ENCODE results near the gene PCID2.
A peak's percentile ranks its signal among the peaks of the same experiment; 100 is the strongest.
"Not testable (repeated sequence)": the region's sequence is repeated elsewhere in the genome, so short reads cannot be mapped to it uniquely, and the experiment has no call there.

Gene PCID2

DNA sequence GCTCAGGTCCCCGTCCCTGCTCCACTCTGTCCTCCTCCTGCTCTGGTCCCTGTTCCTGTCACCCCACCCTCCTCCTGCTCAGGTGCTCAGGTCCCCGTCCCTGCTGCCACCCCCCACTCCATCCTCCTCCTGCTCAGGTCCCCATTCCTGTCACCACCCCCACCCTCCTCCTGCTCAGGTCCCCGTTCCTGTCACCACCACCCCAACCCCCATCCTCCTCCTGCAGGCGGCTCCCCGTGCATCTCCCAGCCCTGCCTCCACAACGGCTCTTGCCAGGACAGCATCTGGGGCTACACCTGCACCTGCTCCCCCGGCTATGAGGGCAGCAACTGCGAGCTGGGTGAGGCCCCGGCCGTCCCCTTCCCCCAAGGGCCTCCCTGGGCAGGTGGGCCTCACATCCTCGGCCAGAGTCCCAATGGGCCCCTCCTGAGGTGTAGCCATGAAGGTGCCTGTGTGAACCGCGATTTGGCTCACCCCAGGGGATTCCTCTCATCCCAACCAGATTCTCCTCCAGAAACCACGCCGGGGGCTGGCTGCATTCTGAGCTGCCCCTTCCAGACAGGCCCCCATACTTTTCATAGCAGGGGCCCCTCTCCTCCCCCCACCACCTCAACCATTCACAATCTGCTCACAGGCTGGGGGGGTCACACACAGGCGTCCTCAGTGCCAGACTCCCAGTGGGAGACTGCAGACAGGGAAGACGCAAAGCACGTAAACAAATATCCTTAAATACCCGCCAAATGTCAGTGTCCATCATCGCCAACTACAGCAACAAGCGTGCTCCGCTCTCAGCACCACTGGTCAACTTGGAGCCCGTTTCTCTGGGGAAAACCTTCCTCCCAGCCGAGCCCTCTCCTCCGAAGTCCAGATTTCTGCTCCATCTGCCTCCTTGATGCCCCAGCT is 45.4 kb downstream of the PCID2 start:
- no peak for DNase-seq

DNA sequence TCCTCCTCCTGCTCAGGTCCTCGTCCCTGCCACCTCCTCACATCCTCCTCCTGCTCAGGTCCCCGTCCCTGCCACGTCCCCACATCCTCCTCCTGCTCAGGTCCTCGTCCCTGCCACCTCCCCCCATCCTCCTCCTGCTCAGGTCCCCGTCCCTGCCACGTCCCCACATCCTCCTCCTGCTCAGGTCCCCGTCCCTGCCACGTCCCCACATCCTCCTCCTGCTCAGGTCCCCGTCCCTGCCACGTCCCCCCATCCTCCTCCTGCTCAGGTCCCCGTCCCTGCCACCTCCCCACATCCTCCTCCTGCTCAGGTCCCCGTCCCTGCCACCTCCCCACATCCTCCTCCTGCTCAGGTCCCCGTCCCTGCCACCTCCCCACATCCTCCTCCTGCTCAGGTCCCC is 46.5 kb downstream of the PCID2 start:
- DNase-seq, result not testable (repeated sequence)

DNA sequence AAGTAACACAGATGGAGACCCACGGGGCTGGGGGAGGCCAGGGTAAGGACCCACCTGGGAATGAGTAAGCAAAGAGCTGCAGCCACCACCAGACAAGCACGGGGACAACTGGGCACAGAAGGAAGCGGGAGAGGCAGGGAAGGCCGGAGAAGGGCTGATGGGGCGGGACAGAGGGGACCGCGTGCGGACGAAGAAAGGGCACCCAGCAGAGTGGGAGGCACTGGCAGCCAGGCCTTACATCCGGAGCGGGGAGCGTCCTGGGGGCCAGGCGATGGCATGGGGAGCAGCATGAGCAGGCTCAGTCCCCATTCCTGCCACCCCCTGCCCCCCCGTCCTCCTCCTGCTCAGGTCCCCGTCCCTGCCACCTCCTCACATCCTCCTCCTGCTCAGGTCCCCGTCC is 47.0 kb downstream of the PCID2 start:
- no peak for DNase-seq

DNA sequence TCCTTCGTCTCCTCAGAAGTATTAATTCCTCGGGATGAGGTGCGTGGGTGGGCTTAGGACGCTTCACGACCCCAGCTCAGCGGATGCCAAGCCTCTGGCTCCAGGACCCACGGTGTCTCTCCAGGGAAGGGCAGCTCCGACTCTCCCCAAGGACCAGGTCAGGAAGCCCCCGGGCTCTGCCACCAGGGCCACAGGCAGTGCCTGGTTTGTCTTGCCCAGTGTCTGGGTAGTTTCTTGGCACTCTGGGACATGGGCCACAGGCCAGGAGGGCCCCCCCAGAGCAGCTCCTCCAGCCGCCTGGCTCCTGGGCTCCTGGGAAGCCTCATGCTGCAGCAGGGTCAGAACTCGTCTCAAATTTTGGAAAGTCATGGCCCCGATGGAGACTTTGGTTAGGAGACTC is 47.5 kb downstream of the PCID2 start:
- no peak for DNase-seq

DNA sequence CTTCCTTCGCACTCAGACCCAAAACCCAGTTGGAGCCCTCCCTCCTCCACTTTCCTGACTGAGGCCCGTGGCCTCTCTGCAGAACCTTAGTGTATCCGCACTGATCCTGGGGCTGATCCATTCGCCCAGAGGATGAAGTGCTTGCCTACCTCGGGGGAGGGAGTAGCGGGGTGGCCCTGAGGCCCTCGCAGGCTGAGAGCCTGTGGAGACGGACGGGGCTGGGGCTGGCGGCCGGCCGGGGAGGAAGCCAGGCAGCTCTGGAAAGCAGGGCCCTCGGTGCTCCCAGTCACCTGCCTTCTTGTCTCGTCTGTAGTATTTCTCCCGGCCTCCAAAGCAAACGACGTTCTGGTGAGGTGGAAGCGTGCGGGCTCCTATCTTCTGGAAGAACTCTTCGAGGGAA is 48.8 kb downstream of the PCID2 start:
- DNase-seq, result no peak

DNA sequence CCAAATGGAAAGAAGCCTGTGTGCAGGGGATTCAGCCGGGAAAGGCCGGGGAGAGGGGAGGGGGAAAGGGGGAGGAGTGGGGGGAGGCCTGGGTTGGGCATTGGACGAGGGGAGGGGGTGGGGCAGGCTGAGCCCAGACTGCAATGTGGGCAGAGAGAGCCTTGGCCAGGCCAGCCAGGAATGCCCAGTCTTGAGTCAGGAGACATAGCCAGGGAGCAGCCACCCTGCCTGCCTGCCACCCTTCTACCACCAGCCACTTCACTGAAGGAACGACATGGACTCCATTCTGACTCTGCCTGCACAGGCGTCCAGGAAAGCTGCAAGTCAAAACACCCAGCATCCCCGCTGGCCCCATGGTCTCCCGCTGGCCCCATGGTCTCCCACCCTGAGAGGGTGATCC is 49.5 kb downstream of the PCID2 start:
- DNase-seq, result no peak

DNA sequence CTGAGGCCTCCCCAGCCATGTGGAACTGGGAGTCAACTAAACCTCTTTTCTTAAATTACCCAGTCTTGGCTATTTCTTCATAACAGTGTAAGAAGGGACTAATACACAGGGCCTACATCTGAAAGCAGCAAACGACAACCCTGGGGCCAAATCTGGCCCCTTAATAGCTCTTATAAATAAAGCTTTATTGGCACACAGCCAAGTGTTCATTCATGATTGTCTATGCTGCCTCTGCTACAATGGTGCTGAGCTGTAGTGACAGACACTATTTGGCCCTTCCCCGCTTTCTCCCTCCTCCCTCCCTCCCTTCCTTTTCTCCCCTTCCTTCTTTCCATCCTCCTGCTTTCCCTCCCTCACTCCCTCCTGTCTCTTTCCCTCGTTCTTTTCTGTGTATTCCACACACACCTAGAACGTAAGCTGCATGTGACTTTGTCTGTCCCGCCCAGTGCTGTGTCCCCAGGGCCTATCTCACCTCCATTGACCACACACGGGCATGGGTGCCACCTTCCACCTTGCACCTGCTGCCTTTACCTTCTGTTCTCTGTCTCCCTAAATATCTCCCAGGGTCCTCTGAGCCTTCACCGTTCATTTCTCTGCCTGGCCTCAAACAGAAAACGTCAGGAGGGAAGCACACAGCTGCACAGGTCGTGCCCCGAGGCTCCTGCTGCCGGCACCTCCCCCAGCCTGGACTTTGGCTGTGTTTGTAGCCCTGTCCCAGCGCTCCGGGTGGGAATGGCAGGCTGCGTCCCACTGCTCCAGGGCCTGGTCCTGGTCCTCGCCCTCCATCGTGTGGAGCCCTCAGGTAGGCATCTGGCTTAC is 50.3 kb downstream of the PCID2 start, which contains the start of gene PROZ:
TSS of gene PROZ (plus strand) at position 720 of the 819 bp plus-strand sequence. CDS start at position 733, 13 bp downstream.
- no peak for DNase-seq

DNA sequence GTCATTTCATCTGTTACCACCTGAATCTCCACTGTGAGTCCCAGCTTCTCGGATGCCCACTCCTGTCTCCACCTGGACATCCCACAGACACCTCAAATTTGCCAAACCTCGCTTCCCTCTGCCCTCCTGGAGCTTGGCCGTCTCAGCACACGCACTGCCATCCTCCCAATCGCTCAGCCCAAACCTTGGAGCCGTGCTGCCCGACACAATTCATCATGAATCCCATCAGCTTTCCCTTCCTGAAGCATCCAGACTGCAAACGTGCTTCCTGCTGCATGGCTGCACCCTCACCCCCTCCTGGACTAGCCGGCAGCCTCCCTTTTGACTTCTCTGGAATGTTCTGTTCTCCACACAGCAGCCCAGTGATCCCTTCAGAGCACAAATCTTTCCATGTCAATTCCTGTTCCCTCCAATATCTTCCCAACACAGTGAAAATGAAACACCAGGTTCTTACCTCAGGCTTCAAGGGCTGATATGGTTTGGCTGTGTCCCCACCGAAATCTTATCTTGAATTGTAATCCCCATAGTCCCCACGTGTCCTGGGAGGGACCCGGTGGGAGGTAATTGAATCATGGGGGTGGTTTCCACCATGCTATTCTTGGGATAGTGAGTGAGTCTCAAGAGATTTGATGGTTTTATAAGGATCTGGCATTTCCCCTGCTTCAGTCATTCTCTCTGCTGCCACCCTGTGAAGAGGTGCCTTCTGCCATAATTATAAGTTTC is 51.1 kb downstream of the PCID2 start:
- no peak for DNase-seq

DNA sequence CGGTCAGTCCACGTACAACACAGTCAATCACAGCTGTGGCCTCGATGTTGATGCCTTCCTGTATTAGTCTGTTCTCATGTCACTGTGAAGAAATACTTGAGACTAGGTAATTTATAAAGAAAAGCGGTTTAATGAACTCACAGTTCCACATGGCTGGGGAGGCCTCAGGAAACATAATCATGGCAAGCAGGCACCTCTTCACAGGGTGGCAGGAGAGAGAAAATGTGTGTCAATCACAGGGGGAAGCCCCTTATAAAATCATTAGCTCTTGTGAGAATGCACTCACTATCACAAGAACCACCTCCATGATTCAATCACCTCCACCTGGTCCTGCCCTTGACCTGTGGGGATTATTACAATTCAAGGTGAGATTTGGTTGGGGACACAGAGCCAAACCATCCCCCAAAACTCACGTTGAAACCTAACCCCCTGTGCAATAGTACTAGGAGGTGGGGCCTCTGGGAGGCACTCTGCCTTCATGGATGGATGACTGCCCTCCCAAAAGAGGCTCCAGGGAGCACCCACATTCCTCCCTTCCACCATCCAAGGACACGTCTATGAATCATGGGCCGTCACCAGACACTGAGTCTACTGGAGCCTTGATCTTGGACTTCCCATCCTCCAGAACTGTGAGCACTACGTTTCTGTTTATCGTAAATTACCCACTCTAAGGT is 52.4 kb downstream of the PCID2 start:
- no peak for DNase-seq

DNA sequence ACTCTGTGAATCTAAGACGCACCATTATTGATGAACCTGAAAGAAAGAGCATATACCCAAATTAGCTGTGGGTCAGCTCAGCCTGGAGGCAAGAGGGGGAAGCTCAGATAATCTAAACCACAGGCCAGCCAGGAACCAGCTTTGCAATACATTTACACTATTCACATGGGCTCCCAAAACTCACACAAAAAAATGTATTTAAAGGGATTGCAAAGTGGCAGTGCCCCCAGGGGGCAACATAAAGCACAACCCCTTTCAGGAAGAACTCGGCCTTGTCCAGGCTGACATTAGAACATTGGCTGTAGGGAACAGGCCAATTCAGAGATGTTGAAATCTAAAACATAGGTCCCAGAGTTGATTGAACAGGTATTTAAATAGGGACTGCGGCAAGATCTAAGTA is 53.3 kb downstream of the PCID2 start:
- DNase-seq, result peak; percentile 42

DNA sequence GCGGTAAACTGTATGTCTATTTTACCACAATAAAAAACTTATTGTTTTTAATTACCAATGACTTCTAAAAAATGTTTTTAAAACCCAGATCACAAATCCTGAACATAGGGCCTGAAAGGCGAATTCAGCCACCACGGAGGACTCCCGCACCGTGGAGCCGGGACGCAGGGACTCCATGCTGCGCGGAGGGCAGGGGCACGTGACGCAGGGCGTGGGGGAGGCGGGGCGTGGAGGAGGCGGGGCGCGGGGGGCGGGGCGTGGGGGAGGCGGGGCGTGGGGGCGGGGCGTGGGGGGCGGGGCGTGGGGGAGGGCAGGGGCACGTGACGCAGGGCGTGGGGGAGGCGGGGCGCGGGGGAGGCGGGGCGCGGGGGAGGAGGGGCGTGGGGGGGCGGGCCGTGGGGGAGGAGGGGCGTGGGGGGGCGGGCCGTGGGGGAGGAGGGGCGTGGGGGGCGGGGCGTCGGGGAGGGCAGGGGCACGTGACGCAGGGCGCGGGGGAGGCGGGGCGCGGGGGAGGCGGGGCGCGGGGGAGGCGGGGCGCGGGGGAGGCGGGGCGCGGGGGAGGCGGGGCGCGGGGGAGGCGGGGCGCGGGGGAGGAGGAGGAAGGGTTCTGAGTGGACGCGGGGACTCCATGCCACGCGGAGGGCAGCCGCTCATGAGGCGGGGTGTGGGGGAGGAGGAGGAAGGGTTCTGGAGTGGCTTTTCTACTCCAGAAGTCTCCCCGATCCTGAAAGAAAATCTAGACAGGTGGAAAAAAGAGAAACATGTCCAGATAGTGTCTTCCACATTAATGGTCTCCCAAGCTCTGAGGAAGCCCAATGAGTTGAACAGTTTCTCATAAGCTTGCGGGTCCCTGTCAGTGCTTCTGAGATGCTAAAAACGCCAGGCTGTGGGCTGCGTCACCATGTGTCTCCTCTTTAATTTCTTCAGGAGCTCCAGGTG is 54.4 kb downstream of the PCID2 start:
- peak; percentile 53 for DNase-seq

DNA sequence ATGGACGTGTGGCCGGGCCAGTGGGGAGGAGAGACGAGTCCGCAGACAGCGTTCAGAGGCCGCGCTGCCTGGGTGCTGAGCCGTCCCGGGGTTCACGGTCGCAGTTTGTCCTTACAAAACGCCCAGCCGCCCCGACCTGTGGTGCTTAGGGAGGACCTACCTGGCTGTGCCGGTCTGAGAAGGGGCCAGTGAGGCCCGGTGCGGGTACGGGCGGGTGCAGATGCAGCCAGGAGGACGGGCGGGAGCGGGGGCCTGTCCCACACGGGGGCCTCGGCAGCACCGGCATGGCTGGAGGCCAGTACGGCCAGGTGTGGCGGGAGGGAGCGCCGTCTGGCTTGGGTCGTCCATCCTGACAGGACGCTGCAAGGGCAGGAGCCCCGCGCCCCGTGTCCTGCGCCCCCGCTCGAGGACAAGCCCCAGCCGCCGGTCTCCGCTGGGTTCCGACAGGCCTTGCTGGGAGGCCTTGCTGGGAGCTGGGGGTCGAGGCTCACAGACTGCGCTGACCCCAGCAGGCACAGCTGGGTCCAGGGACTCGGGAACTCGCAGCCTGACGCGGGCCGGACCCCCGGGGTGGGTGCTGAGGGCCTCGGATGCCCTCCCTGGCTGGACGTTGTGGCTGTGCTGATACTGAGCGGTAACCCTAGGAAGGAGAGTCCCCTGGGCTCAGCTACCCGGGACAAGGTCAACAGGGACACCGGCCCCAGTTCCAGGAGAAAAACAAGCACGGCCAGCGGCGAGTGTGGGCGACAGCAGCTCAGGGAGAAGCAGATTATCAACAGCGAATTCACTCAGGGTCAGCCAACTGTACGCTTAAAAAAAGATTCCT is 55.3 kb downstream of the PCID2 start:
- DNase-seq, result no peak

DNA sequence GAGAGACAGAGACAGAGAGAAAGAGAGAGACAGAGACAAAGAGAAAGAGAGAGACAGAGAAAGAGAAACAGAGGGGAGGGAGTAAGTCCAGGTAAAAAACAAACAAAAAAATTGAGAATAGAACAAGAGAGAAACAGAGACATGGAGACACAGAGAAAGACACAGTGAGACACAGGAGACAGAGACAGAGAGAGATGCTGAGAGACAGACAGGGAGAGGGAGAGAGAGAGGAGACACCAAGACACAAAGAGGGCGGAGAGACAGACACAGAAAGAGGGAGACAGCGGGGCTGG is 55.8 kb downstream of the PCID2 start:
- DNase-seq, result no peak

DNA sequence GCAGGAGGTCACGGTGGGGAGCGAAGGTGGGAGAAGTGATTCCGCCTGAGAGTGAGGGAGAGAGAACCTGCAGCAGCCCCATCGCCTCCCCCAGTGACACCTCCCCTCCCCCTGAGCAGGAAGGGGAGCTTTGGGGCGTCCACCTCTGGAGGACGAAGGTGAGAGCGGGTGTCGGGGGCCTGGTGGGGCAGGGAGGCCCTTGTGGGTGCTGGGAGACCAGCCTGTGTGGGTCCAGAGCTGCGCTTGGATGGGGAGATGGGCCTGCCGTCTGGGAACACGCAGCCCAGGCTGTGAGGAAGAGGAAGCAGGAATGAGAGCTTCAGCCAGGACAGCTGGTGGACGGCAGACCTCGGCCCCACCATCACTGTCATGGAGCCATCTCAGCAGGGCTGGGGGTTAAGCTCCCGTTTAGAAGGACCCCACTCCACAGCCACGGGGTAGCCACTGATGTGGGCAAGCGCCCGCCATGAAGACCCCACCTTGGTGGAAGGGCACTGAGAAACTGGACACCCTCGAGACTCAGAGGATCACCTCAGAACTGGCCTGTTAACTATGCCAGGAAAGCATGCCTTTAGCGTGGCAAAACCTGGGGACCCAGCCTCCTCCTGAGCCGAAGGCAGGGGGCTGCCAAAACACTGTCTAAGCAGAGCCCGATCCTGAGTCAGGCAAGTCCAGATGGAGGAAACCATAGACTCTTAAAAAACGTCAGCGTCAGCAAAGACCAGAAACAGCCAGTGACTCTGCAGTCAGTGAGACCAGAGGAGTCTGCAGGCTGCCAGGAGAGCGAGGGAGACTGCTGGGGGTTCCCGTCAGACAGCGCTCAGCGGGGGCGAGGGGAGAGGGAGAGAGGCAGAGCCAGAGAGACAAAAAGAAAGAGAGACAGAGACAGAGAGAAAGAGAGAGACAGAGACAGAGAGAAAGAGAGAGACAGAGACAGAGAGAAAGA is 56.5 kb downstream of the PCID2 start:
- DNase-seq, result no peak

DNA sequence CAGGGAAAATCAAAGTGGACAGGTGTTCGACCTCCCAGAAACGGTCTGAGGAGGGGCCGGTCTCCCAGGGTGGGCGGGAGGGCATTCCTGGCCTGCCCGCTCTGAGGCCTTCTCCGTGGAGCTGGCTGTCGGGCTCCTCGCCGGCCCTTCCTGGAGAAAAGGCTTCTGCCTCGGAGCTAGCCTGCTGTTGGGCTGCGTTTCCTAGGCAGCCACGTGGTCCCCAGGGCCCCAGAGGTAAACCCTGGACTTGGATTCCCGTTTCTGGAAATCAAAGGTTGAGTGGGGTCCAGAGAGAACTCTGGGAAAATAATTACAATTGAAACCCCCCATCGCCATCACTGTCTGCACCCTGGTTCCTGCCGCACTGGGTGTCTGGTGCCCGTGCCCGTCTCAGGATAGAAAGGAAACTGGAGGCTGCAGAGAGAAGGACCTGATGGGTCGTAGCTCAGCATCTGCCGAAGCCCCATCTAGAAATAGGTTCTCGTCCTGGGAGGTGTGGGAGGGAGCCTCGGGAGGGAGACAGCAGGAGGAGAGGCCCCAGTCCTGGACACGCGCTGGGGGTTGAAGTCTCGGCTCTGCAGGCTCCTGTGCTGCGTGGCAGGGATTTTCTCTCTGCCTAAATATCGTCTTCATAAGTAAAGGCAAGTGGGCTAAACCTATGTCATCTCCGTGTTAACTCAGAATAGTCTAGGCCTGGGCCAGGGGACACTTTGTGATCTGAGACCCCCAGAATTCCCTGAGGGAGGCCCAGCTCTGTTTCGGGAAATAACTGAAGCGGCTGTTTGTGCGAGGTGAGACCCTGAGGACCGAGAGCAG is 57.7 kb downstream of the PCID2 start:
- no peak for DNase-seq

DNA sequence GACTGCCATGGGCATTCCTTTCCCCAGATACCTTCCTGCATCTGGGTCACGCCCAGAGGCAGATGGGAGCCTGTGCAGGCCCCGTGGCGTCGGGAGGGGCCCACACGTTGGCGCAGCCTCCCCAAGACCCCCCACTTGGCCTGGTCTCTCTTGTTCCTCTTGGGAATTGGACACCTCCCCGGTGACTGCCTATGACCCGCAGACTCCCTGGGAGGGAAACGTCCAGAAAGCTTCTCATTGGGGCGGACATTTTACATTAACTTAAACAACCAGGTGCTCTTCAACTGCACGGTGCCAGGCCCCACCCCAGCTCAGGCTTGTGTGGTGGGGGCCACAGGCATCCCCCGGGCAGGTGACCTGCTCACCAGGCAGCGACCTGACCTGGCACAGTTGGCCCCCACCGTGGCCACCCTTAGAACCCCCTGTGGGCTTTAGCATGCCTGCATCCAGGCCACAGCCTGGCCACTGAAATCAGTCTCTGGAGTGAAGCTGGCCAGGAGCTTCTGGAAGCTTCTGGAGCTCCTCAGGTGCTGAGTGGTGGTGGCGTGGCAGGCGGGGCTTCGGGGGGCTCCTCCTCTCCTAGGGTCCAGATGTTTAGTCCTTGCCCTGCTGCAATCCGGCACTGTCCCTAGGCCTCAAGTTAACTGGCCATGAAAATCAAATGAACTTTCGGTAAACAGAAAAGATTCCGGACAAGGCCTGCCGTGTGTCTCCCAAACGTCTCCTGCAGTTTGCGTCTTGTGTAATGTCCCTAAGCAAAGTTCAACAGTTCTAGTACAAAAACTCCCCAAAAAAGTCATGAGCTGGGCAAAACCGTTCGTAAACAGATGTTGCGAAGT is 58.5 kb downstream of the PCID2 start:
- no peak for DNase-seq

DNA sequence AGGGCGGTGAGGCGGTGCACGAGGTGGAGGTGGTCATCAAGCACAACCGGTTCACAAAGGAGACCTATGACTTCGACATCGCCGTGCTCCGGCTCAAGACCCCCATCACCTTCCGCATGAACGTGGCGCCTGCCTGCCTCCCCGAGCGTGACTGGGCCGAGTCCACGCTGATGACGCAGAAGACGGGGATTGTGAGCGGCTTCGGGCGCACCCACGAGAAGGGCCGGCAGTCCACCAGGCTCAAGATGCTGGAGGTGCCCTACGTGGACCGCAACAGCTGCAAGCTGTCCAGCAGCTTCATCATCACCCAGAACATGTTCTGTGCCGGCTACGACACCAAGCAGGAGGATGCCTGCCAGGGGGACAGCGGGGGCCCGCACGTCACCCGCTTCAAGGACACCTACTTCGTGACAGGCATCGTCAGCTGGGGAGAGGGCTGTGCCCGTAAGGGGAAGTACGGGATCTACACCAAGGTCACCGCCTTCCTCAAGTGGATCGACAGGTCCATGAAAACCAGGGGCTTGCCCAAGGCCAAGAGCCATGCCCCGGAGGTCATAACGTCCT is 59.4 kb downstream of the PCID2 start:
- no peak for DNase-seq

Data from GF-D8 (cell line).